CMK (cell line): ENCODE measurements around the gene KPNB1.
A peak's percentile ranks its signal among the peaks of the same experiment; 100 is the strongest.

Experiments
- DNase-seq: peaks from one replicate; pipeline ENCODE4 v3.0.0-alpha.2; 2010; ENCODE audit warnings: low read depth

The KPNB1 gene

GRCh38 chr17:47649153-47649971 lies at the start of gene KPNB1:
KPNB1 (plus strand) TSS chr17:47649919; CDS start chr17:47650245, 326 bp downstream.
- peak; percentile 99 for DNase-seq

GRCh38 chr17:47603830-47604597 lies 45.7 kb upstream of the KPNB1 start:
- DNase-seq, result no peak

GRCh38 chr17:47604598-47604927 lies 45.2 kb upstream of the KPNB1 start:
- no peak for DNase-seq

- DNase-seq, result no peak
These were observed 44.7 kb upstream of the KPNB1 start for GRCh38 chr17:47605011-47605410.

GRCh38 chr17:47607481-47607880 lies 42.2 kb upstream of the KPNB1 start:
- no peak for DNase-seq

- DNase-seq, result no peak
These were observed 38.1 kb upstream of the KPNB1 start for GRCh38 chr17:47611372-47612350.

GRCh38 chr17:47615766-47616424 lies 33.8 kb upstream of the KPNB1 start:
- no peak for DNase-seq

- DNase-seq, result no peak
These were observed 31.3 kb upstream of the KPNB1 start for GRCh38 chr17:47618410-47618809.

GRCh38 chr17:47620503-47621245 lies 29.0 kb upstream of the KPNB1 start:
- no peak for DNase-seq

GRCh38 chr17:47621293-47622179 lies 28.2 kb upstream of the KPNB1 start:
- DNase-seq, result no peak

- no peak for DNase-seq
These were observed 27.6 kb upstream of the KPNB1 start for GRCh38 chr17:47622180-47622549.

- no peak for DNase-seq
These were observed 25.0 kb upstream of the KPNB1 start for GRCh38 chr17:47624727-47625068.

GRCh38 chr17:47628014-47628566 lies 21.6 kb upstream of the KPNB1 start:
- no peak for DNase-seq

GRCh38 chr17:47629826-47630225 lies 19.9 kb upstream of the KPNB1 start:
- no peak for DNase-seq

- DNase-seq, result no peak
These were observed 19.1 kb upstream of the KPNB1 start for GRCh38 chr17:47630614-47631013.

GRCh38 chr17:47632991-47633390 lies 16.7 kb upstream of the KPNB1 start:
- no peak for DNase-seq

- no peak for DNase-seq
These were observed 15.7 kb upstream of the KPNB1 start for GRCh38 chr17:47633996-47634395.

- no peak for DNase-seq
These were observed 14.8 kb upstream of the KPNB1 start for GRCh38 chr17:47634870-47635269.

- no peak for DNase-seq
These were observed 14.0 kb upstream of the KPNB1 start for GRCh38 chr17:47635734-47636133.
